Panc1 (cell line): ENCODE measurements around the gene RCBTB2.

ENCODE experiments used
- CTCF ChIP-seq: fragments of 450-650 bp; IDR thresholded peaks from 2 replicates; pipeline ENCODE4 v1.5.1; 2017; ENCODE audit warnings: mild to moderate bottlenecking
- POLR2AphosphoS5 ChIP-seq: IDR thresholded peaks from 2 replicates; pipeline ENCODE4 v1.6.1; 2012; ENCODE audit warnings: mild to moderate bottlenecking, low read depth, low read length, moderate library complexity
- SIN3A ChIP-seq: IDR thresholded peaks from 2 replicates; pipeline ENCODE4 v1.6.1; 2012; ENCODE audit warnings: low read depth, mild to moderate bottlenecking, low read length, moderate library complexity, borderline replicate concordance; ENCODE audit not compliant: insufficient read depth
- TCF7L2 ChIP-seq: IDR thresholded peaks from 2 replicates; pipeline ENCODE4 v1.6.1; 2011; ENCODE audit warnings: mild to moderate bottlenecking, low read depth, low read length, inconsistent platforms

GRCh38 chr13:48504606-48505005, 28.3 kb downstream of the RCBTB2 start:
- TF ChIP-seq CTCF (no peak), POLR2AphosphoS5 (no peak), SIN3A (no peak), TCF7L2 (no peak)
